Kidney epithelial cell (primary cell): Measurements from ENCODE around the gene CSPG5. TPM values are rescaled to one million over a fixed set of nuclear protein-coding genes. Genes with fewer than 3 reads are reported as not detected.

Source experiments
- DNase-seq: peaks from one replicate; pipeline ENCODE4 v3.0.0-alpha.2; 2010; ENCODE audit warnings: low read depth
- H3K27me3 ChIP-seq: 2 replicates; pipeline ENCODE4 v1.6.0; 2011; ENCODE audit warnings: low read length; ENCODE audit not compliant: control insufficient read depth, insufficient read depth
- H3K36me3 ChIP-seq: 2 replicates; pipeline ENCODE4 v1.5.1; 2011; ENCODE audit warnings: low read length; ENCODE audit not compliant: control insufficient read depth, insufficient read depth
- H3K4me3 ChIP-seq: 2 replicates; pipeline ENCODE4 v1.5.1; 2011; ENCODE audit warnings: low read depth, mild to moderate bottlenecking, control low read depth, low read length
- total RNA-seq: library from RNA; depleted of rRNA; stranded (reverse); fragments of >200 nt; gene quantifications from 2 replicates; pipeline ENCODE4 v1.2.3, GENCODE V29; 2015
- TF ChIP-seq, protein P1 (sequence below): IDR thresholded peaks from 2 replicates; pipeline ENCODE4 v1.5.1; 2011; ENCODE audit warnings: mild to moderate bottlenecking, moderate library complexity, low read length, control low read depth, inconsistent platforms; ENCODE audit not compliant: insufficient read depth, poor library complexity, severe bottlenecking

Gene CSPG5
- total RNA-seq, 1 donor from 2014 or later = 0.71 TPM

DNA sequence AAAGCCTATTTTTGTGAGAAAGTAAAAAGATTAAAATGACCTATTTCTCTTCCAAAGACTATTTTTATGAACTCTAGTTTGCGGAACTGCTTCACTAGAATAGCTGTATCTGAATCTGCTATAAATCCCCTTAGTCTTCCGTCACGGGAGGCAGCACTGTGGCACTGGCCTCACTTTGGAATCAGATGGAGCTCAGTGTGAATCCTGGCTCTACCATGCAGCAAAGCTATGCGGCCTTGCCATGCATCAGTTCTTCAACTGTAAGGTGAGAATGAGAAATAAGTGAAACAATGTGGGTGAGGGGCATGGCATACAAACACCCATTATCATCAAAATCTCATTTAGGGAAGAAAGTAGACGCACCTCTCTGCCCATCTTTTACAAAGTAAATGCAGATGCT, 27.5 kb upstream of the CSPG5 start:
- no peak for DNase-seq
- no peaks in the 10 kb centered on the region for H3K27me3 ChIP-seq
- no peak overlapping the region for H3K4me3 ChIP-seq
- TF ChIP-seq, protein P1, sequence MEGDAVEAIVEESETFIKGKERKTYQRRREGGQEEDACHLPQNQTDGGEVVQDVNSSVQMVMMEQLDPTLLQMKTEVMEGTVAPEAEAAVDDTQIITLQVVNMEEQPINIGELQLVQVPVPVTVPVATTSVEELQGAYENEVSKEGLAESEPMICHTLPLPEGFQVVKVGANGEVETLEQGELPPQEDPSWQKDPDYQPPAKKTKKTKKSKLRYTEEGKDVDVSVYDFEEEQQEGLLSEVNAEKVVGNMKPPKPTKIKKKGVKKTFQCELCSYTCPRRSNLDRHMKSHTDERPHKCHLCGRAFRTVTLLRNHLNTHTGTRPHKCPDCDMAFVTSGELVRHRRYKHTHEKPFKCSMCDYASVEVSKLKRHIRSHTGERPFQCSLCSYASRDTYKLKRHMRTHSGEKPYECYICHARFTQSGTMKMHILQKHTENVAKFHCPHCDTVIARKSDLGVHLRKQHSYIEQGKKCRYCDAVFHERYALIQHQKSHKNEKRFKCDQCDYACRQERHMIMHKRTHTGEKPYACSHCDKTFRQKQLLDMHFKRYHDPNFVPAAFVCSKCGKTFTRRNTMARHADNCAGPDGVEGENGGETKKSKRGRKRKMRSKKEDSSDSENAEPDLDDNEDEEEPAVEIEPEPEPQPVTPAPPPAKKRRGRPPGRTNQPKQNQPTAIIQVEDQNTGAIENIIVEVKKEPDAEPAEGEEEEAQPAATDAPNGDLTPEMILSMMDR = no peak
- peaks cover 3% of the 10 kb centered on the region for H3K36me3 ChIP-seq

DNA sequence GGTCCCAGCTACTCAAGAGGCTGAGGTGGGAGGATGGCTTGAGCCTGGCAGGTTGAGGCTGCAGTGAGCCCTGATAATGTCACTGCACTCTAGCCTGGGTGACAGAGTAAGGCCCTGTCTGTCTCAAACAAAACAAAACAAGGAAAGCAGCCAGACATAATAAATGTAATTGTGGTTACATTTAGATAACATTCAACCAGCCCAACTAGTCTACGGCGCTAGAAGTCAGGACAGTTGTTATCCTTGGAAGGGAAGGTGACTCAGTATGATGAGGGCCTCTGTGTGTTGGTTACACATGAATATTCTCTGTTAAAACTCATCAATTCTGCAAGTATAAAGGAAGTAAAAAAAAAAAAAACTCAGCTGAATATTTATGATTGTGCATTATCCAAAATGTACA, 27.0 kb upstream of the CSPG5 start:
- Histone ChIP-seq H3K4me3 (no peak overlapping the region), H3K27me3 (no peaks in the 10 kb centered on the region), H3K36me3 (peaks cover 3% of the 10 kb centered on the region)
- TF ChIP-seq, protein P1 = no peak
- peak; percentile 42 for DNase-seq

GRCh38 chr3:47604145-47604544, 25.5 kb upstream of the CSPG5 start:
- Histone ChIP-seq H3K36me3 (no peaks in the 10 kb centered on the region), H3K27me3 (no peaks in the 10 kb centered on the region), H3K4me3 (no peak overlapping the region)
- DNase-seq = no peak
- TF ChIP-seq, protein P1 = no peak

- H3K4me3 ChIP-seq = no peak overlapping the region
- H3K36me3 ChIP-seq = no peaks in the 10 kb centered on the region
- TF ChIP-seq, protein P1 = no peak
- no peak for DNase-seq
- H3K27me3 ChIP-seq = no peaks in the 10 kb centered on the region
These were observed 24.7 kb upstream of the CSPG5 start for GRCh38 chr3:47603332-47603731.

DNA sequence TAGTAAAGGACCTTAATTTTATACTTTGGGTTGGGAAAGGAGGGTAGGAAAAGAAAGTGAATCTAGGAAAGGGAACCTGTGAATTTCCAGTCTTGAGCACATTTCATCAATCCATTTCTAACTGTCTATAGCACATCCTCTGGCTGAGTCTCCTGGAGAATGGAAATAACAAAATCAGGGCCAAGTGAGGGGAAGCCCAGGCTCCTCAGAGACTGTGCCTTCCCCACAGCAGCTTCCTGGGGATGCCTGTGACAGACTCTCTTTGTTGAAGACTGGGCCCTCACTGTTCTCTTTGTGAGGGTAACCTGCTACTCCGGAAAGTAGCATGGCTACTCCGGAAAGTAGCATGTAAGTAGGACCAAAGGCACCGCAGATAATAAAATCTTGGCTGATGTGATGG, 22.6 kb upstream of the CSPG5 start:
- TF ChIP-seq, protein P1 = no peak
- no peak for DNase-seq
- no peaks in the 10 kb centered on the region for H3K27me3 ChIP-seq
- no peaks in the 10 kb centered on the region for H3K36me3 ChIP-seq
- no peak overlapping the region for H3K4me3 ChIP-seq

- no peak overlapping the region for H3K4me3 ChIP-seq
- H3K27me3 ChIP-seq = no peaks in the 10 kb centered on the region
- no peaks in the 10 kb centered on the region for H3K36me3 ChIP-seq
- no peak for DNase-seq
- TF ChIP-seq, protein P1 = no peak
These were observed 16.1 kb upstream of the CSPG5 start for GRCh38 chr3:47594792-47595191.
